Epithelial cell of alveolus of lung (primary cell): Measurements from ENCODE around the gene TMC2. TPM values are rescaled to one million over a fixed set of nuclear protein-coding genes. Genes with fewer than 3 reads are reported as not detected.

ENCODE experiments used
- total RNA-seq: library from RNA; depleted of rRNA; stranded (reverse); fragments of >200 nt; gene quantifications from 2 replicates; pipeline ENCODE4 v1.2.1, GENCODE V29; 2015

Gene TMC2
- total RNA-seq: not detected in 2 replicates

GRCh38 chr20:2536560-2536986 lies at the start of gene TMC2:
TMC2 (plus strand) TSS chr20:2536573; CDS start chr20:2536622, 49 bp downstream.

GRCh38 chr20:2508631-2509467 lies 27.5 kb upstream of the TMC2 start, which contains the start of gene ZNF343:
ZNF343 (minus strand) TSS chr20:2508915; CDS start chr20:2493895, 15,020 bp downstream.

GRCh38 chr20:2651772-2652723 lies 115.7 kb downstream of the TMC2 start, which contains the start of gene NOP56:
NOP56 (plus strand) TSS chr20:2652632; CDS start chr20:2652661, 29 bp downstream.

GRCh38 chr20:2663887-2664719 lies 127.7 kb downstream of the TMC2 start, which contains the start of gene IDH3B:
IDH3B (minus strand) TSS chr20:2664216; CDS start chr20:2664188, 28 bp downstream.

Other genes with a start within 250 kb of the TMC2 start
- gene TGM3, start 240.6 kb upstream of the TMC2 start, total RNA-seq: not detected in 2 replicates
- gene TGM6, start 155.7 kb upstream of the TMC2 start, total RNA-seq: not detected in 2 replicates
- 308 and 592 TPM in 2 replicates for gene SNRPB, start 65.8 kb upstream of the TMC2 start, total RNA-seq
- gene ZNF343, start 27.7 kb upstream of the TMC2 start, total RNA-seq: 9.6 and 12.0 TPM in 2 replicates
- 71.1 and 87.4 TPM in 2 replicates for gene NOP56, start 116.1 kb downstream of the TMC2 start, total RNA-seq
- gene IDH3B, start 127.6 kb downstream of the TMC2 start, total RNA-seq: 102 and 146 TPM in 2 replicates
- gene EBF4, start 156.2 kb downstream of the TMC2 start, total RNA-seq: 3.7 and 7.3 TPM in 2 replicates